CD4-positive, alpha-beta T cell (primary cell): ENCODE measurements around the gene SLC26A4. TPM values are rescaled to one million over a fixed set of nuclear protein-coding genes. Genes with fewer than 3 reads are reported as not detected.

Experiments used
- ATAC-seq: fragments of 200-7000 bp; cut with Tn5 transposase; one replicate; pipeline ENCODE4 v1.10.0; 2022; ENCODE audit warnings: mild to moderate bottlenecking; ENCODE audit not compliant: poor library complexity
- CTCF ChIA-PET: fragments of 350-600 bp; sonication (Branson Sonifier 250); formaldehyde crosslinking; loops from one replicate; lab custom pipeline; 2021; ENCODE audit warnings: antibody characterized with exemption, inconsistent platforms; lab: Charles Lee
- POLR2A ChIA-PET: fragments of 350-600 bp; sonication (Branson Sonifier 250); formaldehyde crosslinking; loops from one replicate; lab custom pipeline; 2021; ENCODE audit warnings: antibody characterized with exemption, inconsistent platforms; lab: Charles Lee
- DNase-seq, 14 experiments: peaks; one replicate each; pipeline ENCODE4 v3.0.0-alpha.2; 2013 to 2020; ENCODE audit warnings: mixed read lengths in 2 of 14
- H3K27ac ChIP-seq, 2 donors: one replicate each; pipeline versions ENCODE4 v1.5.1 to v1.7.0; 2013; ENCODE audit warnings: low read length in 2 of 2, low read depth in 1 of 2, mild to moderate bottlenecking in 1 of 2
- H3K27me3 ChIP-seq, 2 experiments: 1 replicate in 1 of 2; 2 replicates in 1 of 2; pipeline versions ENCODE4 v1.6.1 to v1.7.0; 2013; ENCODE audit warnings: low read length in 2 of 2, control low read depth in 1 of 2, mild to moderate bottlenecking in 1 of 2, moderate library complexity in 1 of 2; ENCODE audit not compliant: insufficient read depth in 2 of 2, control insufficient read depth in 1 of 2
- H3K36me3 ChIP-seq: one replicate; pipeline ENCODE4 v1.6.1; 2013; ENCODE audit warnings: low read length, control low read depth; ENCODE audit not compliant: insufficient read depth
- H3K4me1 ChIP-seq: one replicate; pipeline ENCODE4 v1.6.1; 2013; ENCODE audit warnings: low read length, control low read depth; ENCODE audit not compliant: insufficient read depth
- H3K4me3 ChIP-seq: one replicate; pipeline ENCODE4 v1.5.1; 2013; ENCODE audit warnings: mild to moderate bottlenecking, low read length, moderate library complexity
- H3K9me3 ChIP-seq, 2 experiments: 1 replicate in 1 of 2; 2 replicates in 1 of 2; pipeline versions ENCODE4 v1.6.1 to v1.7.0; 2013; ENCODE audit warnings: low read length in 2 of 2, mild to moderate bottlenecking in 2 of 2, control low read depth in 1 of 2, moderate library complexity in 1 of 2; ENCODE audit not compliant: control insufficient read depth in 1 of 2, insufficient read depth in 1 of 2
- H3K27ac Mint-ChIP-seq: one replicate; pipeline ENCODE4 v1.8.0; 2020; ENCODE audit warnings: mixed read lengths
- H3K27me3 Mint-ChIP-seq: one replicate; pipeline ENCODE4 v1.8.0; 2021; ENCODE audit warnings: mixed read lengths
- H3K36me3 Mint-ChIP-seq: one replicate; pipeline ENCODE4 v1.8.0; 2021; ENCODE audit warnings: low read depth, mixed read lengths
- H3K4me1 Mint-ChIP-seq: one replicate; pipeline ENCODE4 v1.8.0; 2021; ENCODE audit warnings: low read depth, mixed read lengths
- H3K4me3 Mint-ChIP-seq: one replicate; pipeline ENCODE4 v1.8.0; 2020; ENCODE audit warnings: mild to moderate bottlenecking, mixed read lengths
- H3K9me3 Mint-ChIP-seq: one replicate; pipeline ENCODE4 v1.8.0; 2020; ENCODE audit warnings: mixed read lengths
- intact Hi-C, 2 experiments: fragments of 100-400 bp; cut with DNase I in 1 of 2; cut with micrococcal nuclease in 1 of 2; formaldehyde crosslinking; loops; one replicate each; pipeline versions ENCODE4 v1.15.1 to v1.9.0; 2023 to 2025; cut with DNase I, micrococcal nuclease
- total RNA-seq, 174 experiments: library from RNA in 2 of 174; stranded (reverse) in 2 of 174; gene quantifications; one replicate each; pipeline ENCODE4 v1.2.3 and lab custom pipeline; 2021 to 2026
- TF ChIP-seq, protein P1 (sequence below): fragments of 200-600 bp; IDR thresholded peaks from one replicate; pipeline ENCODE4 v1.8.0; 2022; ENCODE audit warnings: antibody characterized with exemption, mild to moderate bottlenecking

Gene SLC26A4
- total RNA-seq, 2 experiments from 2014 or later = not detected

- TF ChIP-seq, protein P1, sequence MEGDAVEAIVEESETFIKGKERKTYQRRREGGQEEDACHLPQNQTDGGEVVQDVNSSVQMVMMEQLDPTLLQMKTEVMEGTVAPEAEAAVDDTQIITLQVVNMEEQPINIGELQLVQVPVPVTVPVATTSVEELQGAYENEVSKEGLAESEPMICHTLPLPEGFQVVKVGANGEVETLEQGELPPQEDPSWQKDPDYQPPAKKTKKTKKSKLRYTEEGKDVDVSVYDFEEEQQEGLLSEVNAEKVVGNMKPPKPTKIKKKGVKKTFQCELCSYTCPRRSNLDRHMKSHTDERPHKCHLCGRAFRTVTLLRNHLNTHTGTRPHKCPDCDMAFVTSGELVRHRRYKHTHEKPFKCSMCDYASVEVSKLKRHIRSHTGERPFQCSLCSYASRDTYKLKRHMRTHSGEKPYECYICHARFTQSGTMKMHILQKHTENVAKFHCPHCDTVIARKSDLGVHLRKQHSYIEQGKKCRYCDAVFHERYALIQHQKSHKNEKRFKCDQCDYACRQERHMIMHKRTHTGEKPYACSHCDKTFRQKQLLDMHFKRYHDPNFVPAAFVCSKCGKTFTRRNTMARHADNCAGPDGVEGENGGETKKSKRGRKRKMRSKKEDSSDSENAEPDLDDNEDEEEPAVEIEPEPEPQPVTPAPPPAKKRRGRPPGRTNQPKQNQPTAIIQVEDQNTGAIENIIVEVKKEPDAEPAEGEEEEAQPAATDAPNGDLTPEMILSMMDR = no peak
- CTCF ChIA-PET = no interaction called here
These were observed 37.7 kb upstream of the SLC26A4 start for GRCh38 chr7:107622894-107623293.

GRCh38 chr7:107627002-107627401 is 33.6 kb upstream of the SLC26A4 start:
- no peaks in the 10 kb centered on the region for H3K4me1 Mint-ChIP-seq

More at GRCh38 chr7:107622894-107623293, 37.7 kb upstream of the SLC26A4 start:
- Histone ChIP-seq H3K4me1 (no peaks in the 10 kb centered on the region), H3K4me3 (no peak overlapping the region), H3K9me3 (no peaks in the 10 kb centered on the region), H3K36me3 (no peaks in the 10 kb centered on the region), H3K27me3 (no peaks in the 10 kb centered on the region), H3K27ac (no peak overlapping the region)
- H3K27me3 Mint-ChIP-seq = no peaks in the 10 kb centered on the region
- no peaks in the 10 kb centered on the region for H3K9me3 Mint-ChIP-seq
- no peak for ATAC-seq
- H3K27ac Mint-ChIP-seq = no peak overlapping the region
- no peaks in the 10 kb centered on the region for H3K4me1 Mint-ChIP-seq
- DNase-seq = no peak
- H3K4me3 Mint-ChIP-seq = no peak overlapping the region
- intact Hi-C loops = no loop called here
- peaks cover 7% of the 10 kb centered on the region for H3K36me3 Mint-ChIP-seq
- POLR2A ChIA-PET = no interaction called here

GRCh38 chr7:107628461-107629064 is 32.1 kb upstream of the SLC26A4 start:
- ATAC-seq = no peak
- H3K36me3 ChIP-seq = no peaks in the 10 kb centered on the region
- ChIA-PET POLR2A (no interaction called here), CTCF (no interaction called here)
- H3K9me3 ChIP-seq = no peaks in the 10 kb centered on the region
- peak in 1 of 14 experiments; percentile 15 for DNase-seq
- no peak overlapping the region for H3K27ac Mint-ChIP-seq
- H3K27me3 ChIP-seq = no peaks in the 10 kb centered on the region
- no peaks in the 10 kb centered on the region for H3K27me3 Mint-ChIP-seq
- H3K4me1 Mint-ChIP-seq = no peaks in the 10 kb centered on the region
- intact Hi-C loops = no loop called here
- H3K4me3 Mint-ChIP-seq = no peak overlapping the region
- H3K9me3 Mint-ChIP-seq = no peaks in the 10 kb centered on the region
- H3K4me3 ChIP-seq = no peak overlapping the region
- H3K4me1 ChIP-seq = no peaks in the 10 kb centered on the region
- H3K27ac ChIP-seq = no peak overlapping the region
- no peaks in the 10 kb centered on the region for H3K36me3 Mint-ChIP-seq
- TF ChIP-seq, protein P1 = no peak

More at GRCh38 chr7:107627002-107627401, 33.6 kb upstream of the SLC26A4 start:
- intact Hi-C loops = no loop called here
- H3K27me3 Mint-ChIP-seq = no peaks in the 10 kb centered on the region
- no peak overlapping the region for H3K27ac ChIP-seq
- TF ChIP-seq, protein P1 = no peak
- H3K9me3 Mint-ChIP-seq = no peaks in the 10 kb centered on the region
- ChIA-PET CTCF (no interaction called here), POLR2A (no interaction called here)
- no peak for DNase-seq
- H3K4me1 ChIP-seq = no peaks in the 10 kb centered on the region
- ATAC-seq = no peak
- no peaks in the 10 kb centered on the region for H3K9me3 ChIP-seq
- H3K36me3 ChIP-seq = no peaks in the 10 kb centered on the region
- H3K36me3 Mint-ChIP-seq = no peaks in the 10 kb centered on the region
- H3K4me3 ChIP-seq = no peak overlapping the region
- no peaks in the 10 kb centered on the region for H3K27me3 ChIP-seq
- no peak overlapping the region for H3K4me3 Mint-ChIP-seq
- H3K27ac Mint-ChIP-seq = no peak overlapping the region
